GM21825 (cell line): ENCODE results near the gene BPIFB6.

Source experiments
- ATAC-seq: cut with Tn5 transposase; IDR thresholded peaks from one replicate; pipeline ENCODE4 v1.9.1; 2021; ENCODE audit warnings: mild to moderate bottlenecking, moderate library complexity; ENCODE audit not compliant: unreplicated experiment

The BPIFB6 gene

DNA sequence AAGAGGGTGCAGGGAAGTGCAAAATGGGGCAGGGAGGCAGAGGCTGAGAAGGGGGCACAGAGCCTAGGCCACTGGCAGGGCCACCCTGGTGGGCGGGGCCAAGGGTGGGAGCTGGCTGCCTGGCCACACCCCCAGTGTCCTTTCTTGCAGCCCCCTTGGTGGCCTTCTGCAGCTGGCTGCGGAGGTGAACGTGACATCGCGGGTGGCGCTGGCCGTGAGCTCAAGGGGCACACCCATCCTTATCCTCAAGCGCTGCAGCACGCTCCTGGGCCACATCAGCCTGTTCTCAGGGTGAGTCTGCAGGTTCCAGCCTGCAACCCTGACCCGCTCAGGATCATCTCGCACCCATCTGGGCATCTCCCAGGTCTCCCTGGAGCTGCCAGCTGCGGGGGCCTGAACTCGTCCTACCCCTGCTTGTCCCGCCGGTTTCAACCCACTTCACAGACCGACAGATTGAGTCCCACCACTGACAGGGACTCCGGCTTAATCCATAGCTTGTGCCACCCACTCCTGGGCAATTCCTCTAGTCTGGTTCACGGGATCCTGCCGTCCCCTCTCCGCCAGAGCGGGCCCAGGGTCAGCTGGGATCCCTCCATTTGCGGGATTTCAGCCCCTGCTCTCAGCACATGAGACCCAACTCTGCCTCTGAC lies 28.4 kb downstream of the BPIFB6 start:
- no peak for ATAC-seq

DNA sequence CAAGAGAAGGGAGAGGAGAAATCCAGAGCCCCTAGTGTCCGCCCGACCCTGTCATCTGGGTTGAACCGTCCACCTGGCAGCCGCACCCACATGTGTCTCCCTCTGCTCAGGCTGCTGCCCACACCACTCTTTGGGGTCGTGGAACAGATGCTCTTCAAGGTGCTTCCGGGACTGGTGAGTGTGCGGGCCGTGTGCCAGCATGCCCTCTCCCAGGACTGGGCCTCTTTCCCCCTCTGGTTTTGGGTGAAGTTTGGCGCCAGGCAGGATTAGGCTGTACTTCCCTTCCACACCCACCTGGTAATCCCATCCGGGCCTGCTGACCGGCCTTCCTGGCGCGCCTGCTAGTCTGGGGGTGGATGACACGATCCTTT lies 30.2 kb downstream of the BPIFB6 start:
- no peak for ATAC-seq

DNA sequence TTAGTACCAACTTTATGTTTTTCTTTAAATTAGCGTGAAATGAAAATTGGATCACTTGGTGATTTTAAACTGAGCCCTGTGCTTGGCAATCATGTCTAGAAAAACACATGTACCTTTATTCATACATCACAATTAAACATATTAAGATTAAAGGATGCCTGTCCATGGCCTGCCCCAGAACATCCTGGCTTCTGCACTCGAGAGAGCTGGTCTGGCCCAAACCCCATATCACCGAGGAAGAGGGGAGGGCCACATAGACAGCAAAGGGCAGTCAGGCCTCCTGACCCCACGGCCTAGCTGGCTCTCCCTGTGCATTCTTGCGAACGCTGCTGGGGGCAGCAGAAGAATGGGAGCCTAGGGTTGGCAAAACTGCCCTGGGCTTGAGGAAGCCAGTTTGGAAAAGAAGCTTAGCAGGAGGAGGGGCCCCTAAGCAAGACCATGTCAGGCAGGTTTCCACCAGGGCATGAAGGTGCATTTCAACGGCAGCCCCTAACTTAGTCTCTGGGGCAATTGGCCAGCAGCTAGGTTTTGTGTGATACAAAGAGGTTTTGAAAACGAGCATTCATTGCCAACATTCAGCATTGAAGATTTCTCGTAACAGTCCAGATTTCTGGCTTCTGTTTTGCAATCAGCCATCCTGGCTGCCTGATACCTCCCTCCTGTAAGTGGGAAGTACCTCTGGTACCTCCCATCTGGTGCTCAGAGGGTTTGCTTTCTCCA lies 30.8 kb downstream of the BPIFB6 start:
- no peak for ATAC-seq

DNA sequence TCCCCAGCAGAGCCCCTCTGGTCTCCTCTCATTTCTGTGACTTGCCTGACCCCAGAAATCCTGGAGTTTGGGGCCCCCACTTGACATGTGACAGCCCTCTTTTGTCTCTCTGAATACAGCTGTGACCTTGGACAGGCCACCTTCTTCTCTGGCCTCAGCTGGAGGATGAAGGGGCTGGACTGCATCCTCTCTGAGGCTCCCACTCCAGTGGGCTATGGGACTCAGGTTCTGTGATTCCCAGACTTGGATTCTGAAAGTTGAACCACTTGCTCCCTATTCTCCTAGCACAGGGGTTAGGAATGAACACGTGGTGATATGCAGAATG lies 31.3 kb downstream of the BPIFB6 start:
- ATAC-seq = no peak

DNA sequence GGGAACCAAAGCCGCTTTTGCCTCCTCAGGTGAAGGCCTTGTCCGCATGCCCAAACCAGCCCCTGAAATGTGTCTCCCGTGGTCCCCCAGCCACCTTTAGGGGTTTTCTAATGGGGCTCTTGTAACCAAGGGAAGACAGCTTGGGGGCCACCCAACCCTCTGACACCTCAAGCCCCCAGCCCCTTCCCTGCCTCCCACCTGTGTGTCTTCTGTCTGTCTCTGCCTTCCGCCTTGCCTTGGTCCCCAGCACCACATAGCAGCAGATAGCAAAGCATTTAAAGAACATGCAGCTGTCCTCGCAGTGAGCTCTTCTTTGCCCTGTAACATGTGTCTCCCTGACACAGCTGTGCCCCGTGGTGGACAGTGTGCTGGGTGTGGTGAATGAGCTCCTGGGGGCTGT lies 31.8 kb downstream of the BPIFB6 start:
- no peak for ATAC-seq

DNA sequence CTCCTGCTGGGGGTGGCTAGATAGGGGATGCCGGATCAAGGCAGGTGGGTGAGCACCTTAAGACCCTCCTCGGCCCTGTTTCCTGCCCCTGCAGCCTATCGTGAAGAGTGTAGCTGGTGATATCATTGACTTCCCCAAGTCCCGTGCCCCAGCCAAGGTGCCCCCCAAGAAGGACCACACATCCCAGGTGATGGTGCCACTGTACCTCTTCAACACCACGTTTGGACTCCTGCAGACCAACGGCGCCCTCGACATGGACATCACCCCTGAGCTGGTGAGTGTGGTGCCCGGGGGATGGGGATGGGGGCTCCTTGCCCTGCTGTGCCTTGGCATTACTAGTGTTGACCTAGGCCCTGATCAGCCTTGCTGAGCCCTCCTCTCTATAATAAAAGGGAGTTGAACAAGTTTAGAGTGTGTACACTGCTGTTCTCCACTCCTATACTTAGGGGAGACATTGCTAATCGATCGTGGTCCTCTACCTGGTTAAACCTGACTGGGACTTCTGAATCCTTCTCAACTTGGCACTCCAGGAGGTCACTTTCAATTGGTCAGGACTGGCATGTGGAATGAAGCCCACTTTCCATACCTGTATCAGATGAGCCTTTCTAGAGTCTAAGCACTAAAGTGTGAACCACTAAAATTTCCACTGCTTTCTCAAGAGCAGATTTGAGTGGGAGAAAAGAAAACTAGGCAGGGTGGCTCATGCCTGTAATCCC lies 33.3 kb downstream of the BPIFB6 start:
- no peak for ATAC-seq

DNA sequence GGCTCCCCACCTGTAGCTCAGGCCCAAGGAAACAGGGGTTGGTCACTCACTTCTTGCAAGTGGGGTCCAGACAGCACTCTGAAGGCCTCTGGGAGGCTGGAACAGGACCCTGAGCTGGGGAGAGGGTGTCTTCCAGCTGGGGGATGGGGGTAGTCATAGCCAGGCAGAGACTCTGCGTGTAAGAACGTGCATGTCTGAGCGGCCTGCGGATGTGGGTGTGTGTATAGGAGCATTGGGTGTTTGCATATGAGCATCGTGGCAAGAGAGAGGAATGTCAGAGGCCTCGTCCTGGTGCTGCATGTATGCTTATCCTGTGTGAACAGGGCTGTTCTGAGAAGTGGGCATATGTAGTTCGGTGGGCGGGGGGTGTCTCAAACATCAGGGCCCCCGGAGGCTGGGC lies 34.3 kb downstream of the BPIFB6 start:
- ATAC-seq = no peak

DNA sequence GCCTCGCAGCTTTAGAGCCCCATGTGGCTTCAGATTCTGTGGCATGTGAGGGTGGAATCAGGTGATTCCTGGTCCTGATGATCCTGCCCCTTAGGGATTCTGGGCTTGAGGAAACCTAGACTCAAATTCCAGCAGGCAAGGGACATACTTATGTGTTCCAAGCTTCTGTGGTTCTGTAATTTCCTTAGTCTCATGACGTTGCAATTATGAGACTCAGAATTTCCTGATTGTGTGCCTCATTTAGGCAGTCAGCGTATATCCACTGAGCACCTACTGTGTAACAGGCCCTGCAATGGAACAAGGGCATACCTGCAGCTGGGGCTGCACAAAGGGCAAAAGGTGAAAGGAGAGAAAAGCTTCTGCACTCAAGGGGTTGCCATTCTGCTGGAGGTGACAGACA lies 36.4 kb downstream of the BPIFB6 start:
- no peak for ATAC-seq

DNA sequence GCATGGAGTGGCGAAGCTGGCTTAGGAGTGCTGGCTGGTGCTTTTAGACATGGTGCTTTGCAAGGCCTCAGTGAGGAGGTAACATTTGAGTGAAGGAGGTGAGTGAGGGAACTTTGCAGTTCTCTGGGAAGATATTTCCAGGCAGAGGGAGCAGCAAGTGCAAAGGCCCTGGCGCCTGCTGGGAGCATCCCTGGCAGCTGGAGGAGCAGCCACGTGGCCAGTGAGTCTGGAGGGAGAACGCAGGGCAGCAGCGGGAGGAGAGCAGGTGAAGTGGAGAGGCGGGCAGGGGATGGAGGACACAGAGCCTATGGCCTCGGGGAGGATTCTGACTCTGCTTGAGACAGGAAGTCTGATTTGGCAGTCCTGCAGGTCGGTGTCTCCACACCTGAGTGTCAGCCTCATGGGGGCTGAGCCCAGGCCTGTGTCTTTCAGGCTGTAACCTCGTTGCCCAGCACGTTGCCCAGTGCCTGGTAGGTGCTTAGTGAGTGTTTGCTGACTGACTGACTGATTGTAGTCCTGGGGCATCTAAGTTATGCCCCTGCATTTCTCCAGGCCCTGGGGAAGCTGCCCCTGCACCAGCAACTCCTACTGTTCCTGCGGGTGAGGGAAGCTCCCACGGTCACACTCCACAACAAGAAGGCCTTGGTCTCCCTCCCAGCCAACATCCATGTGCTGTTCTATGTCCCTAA lies 36.9 kb downstream of the BPIFB6 start:
- no peak for ATAC-seq

DNA sequence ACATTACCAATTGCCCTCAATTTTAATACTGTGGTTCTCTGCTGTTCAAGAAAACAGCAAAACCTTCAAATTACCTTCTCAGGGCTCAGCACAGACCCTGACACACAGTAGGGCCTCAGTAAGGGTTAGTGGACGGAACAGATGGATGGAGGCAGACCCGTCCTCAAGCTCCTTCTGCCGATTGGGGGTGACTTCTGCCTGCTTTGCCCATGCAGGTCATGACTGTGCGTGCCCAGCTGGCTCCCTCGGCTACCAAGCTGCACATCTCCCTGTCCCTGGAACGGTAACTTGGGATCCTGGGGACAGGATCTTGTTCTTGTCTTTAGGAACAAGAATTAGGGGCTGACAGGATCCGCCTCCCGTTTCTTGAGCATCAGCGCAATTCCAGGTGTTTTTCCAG lies 38.2 kb downstream of the BPIFB6 start:
- no peak for ATAC-seq

DNA sequence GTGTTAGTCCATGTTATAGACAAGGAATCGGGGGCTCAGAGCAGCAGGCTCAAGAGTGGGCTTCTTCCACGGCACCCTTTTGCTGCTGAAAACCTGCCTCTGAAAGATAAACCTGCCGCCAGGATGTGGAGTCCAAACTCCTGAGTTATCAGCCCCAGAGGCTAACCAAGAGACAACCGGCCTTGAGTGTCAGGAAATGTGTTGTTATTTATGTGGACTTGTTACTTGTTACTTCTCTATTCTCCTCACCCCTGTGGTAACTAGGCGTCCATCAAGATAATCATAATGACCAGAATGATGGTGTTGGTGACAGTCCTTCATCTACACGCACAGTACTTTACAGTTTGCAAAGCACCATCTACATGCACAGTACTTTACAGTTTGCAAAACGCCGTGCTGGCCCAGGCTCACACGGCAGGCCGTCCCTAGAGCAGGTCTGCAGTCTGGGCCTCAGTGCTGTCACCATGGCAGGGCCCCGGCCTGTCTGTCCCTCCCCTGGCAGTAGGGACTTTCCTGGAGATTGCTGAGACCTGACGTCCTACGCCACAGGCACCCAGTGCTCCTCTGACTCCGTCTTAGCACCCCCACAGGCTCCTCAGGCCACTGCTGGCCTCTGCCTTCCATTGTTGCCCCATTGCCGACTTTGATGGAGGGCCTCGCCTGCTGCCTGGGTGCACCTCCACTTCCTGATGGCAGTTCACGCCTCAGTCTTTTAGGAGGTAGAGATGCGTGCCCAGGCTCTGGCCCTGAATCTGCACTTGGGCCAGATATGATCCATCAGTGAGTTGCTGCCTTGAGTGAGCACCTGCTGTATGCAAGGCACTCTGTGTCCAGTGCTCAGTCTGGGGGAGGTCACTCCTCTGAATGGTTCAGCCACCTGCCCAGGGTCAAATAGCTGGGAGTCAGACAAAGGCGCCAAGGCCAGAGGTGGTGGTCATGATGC lies 38.9 kb downstream of the BPIFB6 start:
- ATAC-seq = no peak

DNA sequence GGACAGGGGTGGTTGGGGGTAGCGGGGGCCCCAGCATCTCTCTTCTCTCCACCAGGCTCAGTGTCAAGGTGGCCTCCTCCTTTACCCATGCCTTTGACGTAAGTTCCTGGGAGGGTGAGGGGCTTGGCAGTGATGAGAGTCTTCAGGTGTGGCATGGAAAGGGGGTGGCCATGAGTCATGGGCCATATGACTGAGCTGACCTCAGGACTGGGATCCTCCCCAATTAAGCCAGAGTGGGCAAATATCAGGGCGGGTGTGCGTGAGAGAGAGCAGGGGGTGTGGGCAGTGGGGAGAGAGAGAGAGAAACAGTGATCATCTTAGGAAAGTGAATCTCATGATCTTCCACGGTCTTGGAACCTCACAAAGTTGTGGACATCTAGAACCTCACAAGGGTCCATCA lies 39.8 kb downstream of the BPIFB6 start:
- no peak for ATAC-seq

DNA sequence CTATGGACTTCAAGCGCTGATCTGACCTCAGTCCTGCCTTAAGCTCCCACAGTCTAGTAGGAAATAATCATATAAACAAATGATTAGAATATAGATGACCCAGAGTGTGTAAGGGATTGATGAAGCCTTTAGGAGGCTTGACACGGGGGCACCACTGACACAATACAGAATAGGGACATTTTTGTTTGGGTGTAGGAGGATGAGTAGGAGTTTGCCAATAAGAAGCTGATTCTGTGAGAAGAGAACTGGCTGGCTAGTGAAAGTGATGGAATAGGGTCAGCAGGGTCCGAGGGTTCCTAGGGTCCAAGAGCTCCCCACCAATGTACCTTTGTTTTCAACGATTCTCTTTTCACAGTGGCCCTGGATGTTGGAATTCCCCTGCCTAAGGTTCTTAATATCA lies 40.9 kb downstream of the BPIFB6 start:
- no peak for ATAC-seq

DNA sequence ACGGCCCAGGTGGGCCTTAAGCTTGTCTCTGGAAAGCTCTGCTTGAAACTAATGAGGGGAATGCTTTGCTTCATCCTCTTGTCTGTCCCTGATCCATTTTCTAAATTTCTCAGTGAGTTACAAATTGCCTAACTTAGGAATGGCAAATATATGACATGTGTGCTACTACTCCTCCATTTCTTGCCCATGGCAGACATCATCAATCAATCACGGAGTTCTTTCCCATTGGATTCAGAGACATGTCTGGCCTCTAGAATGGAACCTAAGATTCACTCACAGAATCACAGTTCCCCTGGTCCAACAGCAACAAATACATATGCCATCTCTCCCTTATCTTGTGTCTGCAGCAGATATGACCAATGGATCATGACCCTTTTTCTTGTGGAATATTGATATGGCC lies 41.4 kb downstream of the BPIFB6 start:
- ATAC-seq = no peak

DNA sequence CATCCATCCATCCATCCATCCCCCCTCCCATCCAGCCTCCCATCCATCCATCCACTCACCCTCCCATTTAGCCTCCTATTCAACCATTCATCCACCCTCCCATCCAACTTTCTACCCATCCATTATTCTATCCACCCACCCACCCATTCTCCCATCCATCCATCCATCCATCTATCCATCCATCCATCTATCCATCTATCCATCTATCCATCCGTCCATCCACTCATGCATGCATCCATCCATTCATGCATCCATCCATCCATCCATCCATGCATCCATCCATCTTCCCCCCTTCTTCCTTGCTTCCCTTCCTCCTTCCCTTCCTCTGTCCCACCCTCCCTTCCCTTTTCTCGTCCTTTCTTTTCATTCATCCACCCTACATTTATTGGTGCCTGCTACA lies 43.2 kb downstream of the BPIFB6 start:
- no peak for ATAC-seq

DNA sequence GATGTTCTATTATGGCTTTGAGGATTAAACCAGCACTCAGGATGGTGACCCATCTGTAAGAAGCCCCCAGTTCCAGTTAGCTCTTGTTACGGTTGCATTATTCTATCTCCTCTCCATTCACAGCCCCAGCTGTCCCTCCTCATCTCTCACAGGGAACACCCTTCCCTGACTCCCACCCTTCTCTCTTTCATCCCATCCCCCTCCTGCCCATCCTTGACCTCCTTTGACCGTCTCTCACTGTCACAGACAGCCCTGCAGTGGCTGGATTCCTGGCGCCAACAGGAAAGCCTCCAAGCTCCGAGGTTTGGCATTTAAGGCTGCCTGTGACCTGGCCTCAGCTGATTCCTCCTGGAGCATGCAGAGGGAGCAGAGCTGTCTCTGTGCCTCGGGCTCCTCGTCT lies 43.8 kb downstream of the BPIFB6 start:
- ATAC-seq = no peak

DNA sequence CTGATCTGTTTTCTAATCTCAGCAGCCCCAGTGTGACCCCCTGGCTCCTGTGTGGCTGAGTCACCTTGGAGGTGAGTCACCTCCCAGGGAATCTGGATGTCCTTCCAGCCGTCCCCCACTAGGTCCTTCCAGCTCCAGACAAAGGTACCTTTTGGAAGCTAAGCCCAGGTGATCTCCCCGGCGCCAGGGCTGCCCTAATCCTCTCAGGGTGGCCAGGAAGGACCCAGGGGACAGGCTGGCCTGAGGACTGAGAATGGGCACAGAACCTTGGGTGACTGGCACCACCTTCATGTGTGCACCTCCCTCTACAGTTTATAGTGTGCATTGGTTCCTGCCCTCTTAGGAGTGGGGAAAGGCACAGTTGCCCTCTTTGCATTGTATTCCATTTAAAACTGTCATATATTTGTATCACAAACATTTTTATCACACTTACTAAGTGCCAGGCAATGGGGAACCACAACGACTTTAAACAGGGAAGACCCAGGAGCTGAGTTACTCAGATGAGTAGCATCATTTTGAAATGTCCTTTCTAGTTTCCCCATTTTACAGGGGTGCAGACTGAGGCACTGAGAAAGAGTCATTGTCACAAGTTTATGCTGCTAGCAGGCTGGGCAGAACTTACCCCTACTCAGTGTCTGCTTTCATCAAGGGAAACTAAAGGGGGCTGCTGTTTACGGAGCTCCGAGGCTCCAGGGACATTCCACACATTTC lies 45.4 kb downstream of the BPIFB6 start:
- no peak for ATAC-seq

DNA sequence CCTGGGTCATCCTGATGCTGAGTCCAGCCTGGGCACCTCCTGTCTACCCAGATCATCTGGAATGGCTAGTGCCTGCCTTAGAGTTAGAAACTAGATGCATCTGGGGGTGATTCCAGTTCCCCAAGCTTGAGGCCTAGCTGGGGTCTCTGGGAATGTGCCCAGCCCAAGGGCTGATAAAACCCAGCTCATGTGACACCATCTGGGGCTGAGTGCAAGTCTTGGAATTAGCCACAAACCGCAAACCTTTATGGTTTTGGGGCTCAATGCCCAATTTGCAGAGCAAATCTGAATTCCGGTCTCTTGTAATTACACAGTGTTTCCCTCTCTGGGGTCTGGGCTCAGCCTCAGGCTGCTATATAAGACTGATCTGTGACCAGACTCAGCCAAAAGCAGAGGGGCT lies 47.8 kb downstream of the BPIFB6 start, which contains the start of gene BPIFB4:
Gene BPIFB4, plus strand, starts transcription at position 385 of the 400 bp plus-strand sequence. CDS start 1,884 bp downstream, outside the sequence.
- no peak for ATAC-seq

DNA sequence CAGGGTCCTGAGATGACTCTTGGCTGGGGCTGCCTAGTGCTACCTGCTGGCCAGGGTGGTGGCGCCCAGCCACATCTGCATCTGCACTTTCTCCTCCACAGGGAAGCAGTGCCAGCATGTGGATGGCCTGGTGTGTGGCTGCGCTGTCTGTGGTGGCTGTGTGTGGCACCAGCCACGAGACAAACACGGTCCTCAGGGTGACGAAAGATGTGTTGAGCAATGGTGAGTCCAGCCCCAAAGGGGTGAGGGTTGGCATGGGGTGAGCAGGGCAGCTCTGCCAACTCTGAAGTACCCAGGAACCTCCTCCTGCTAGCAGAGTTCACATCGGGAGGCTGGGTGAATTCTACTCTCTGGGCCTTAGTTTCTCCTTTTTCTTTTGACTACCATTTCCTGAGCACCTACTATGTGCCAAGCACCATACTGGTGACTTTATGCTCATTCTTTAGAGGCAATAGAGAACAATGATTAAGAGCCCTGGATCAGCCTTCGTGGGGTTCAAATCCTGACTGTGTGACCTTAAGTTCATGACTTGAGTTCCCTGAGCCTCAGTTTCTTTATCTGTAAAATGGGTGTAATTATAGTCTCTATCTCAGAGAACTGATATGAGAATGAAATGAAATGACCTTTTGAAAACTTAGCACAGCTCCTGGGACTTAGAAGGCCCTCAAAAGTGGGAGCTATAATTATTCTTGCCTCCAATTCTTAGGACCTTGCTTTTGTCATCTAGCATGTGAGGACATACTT lies 50.1 kb downstream of the BPIFB6 start:
- no peak for ATAC-seq
